GM20000 (cell line): ENCODE measurements around the gene IL10RB.

Experiments used
- DNase-seq: peaks from one replicate; pipeline ENCODE4 v3.0.0; 2012; ENCODE audit warnings: low spot score
- CTCF ChIP-seq: IDR thresholded peaks from 2 replicates; pipeline ENCODE4 v1.5.1; 2012; ENCODE audit warnings: mild to moderate bottlenecking, control low read depth; ENCODE audit errors: extremely low read depth, missing control alignments

IL10RB gene

GRCh38 chr21:33229784-33230544 is 36.2 kb upstream of the IL10RB start, which contains the start of gene IFNAR2:
Gene IFNAR2 (plus strand): TSS chr21:33229938. CDS start chr21:33241923, 11,985 bp downstream.
- peak; percentile 96 for DNase-seq
- no peak for TF ChIP-seq CTCF

DNA sequence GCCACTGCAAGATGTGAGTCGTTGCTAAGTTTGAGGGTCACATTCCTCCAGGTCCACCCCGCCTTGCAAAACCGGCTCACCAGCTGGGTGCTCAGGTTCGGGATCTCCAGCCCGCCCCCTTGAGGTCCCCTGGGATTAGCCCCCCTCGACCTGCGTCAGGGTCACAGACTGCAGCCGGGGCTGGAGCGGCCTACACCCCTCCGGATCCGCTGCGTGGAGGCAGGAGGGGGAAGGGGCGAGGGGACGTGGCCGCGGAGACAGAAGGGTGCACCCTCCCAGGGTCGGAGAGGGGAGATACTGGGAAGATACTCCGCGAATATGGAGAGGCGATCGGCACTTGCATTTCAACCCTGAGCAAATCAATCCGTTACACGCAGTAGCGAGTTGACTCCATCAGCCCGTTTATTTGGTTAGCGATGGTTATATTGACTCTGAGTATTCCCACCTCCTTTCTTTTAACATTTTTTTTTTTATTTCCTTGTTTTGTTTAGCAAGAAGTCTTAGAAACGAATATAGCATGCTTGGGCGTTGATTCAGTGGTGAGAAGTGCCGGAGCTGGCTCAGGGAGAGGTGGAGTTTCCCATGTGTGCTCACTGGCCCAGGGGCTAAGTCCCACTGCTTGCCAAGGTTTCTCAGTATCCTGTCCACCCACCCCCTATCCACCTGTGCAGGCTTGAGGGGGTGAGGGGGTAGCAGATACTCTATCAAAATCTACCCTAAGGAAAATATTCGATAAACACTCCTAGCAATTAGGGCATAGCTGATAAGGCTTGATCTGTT is 35.4 kb upstream of the IL10RB start:
- no peak for TF ChIP-seq CTCF
- peak; percentile 72 for DNase-seq

GRCh38 chr21:33231526-33231925 is 34.6 kb upstream of the IL10RB start:
- no peak for TF ChIP-seq CTCF
- no peak for DNase-seq

GRCh38 chr21:33232291-33233034 is 33.7 kb upstream of the IL10RB start:
- no peak for TF ChIP-seq CTCF
- DNase-seq: no peak

DNA sequence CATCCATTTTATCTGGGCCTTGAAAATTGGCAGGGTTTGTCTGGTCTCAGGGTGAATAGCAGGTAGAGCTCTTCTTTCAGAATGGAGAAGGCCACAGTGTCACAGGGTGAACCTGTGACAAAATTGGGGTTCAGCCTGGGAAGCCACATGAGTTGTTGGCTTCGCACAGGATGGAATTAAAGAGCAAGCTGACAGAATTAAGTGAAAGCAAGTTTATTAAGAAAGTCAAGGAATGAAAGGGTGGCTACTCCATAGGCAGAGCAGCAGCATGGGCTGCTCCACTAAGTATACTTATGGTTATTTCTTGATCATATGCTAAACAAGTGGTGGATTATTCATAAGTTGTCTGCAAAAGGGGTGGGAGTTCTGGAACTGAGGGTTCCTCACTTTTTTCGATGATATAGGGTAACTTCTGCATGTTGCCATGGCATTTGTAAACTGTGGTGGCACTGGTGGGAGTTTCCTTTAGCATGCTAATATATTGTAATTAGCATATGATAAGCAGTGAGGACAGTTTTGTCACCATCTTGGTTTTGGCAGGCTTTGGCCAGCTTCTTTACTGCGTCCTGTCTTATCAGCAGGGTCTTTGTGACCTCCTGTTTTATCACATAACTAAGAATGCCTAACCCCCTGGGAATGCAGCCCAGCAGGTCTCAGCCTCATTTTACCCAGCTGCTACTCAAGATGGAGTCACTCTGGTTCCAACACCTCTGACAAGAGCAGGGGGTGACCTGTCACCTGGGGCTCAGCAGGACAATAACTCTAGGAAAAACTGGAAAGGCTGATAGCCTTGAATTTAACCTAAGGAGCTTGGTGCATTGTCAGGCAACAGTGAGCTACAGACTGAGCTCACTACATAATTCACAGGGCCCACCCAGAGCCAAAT is 31.3 kb upstream of the IL10RB start:
- no peak for TF ChIP-seq CTCF

GRCh38 chr21:33236013-33236686 is 30.0 kb upstream of the IL10RB start:
- no peak for DNase-seq
- TF ChIP-seq CTCF: no peak

More for the DNA sequence above, 31.3 kb upstream of the IL10RB start:
- DNase-seq: no peak
